Tibial nerve (tissue), 4 donors: ENCODE data around the gene ANKRD18B.
"Not testable (repeated sequence)": the region's sequence is repeated elsewhere in the genome, so short reads cannot be mapped to it uniquely, and the experiment has no call there.

Experiments
- EP300 ChIP-seq, 2 donors: sonication (generic); formaldehyde crosslinking; IDR thresholded peaks; one replicate each; pipeline ENCODE4 v1.6.1; 2017; ENCODE audit warnings: antibody characterized with exemption in 2 of 2, mild to moderate bottlenecking in 1 of 2
- POLR2A ChIP-seq, 2 donors: fragments of 450-650 bp; IDR thresholded peaks; one replicate each; pipeline ENCODE4 v1.6.1; 2017; ENCODE audit warnings: antibody characterized with exemption in 2 of 2, mild to moderate bottlenecking in 2 of 2, moderate library complexity in 2 of 2
- TF ChIP-seq, protein P1 (sequence below), 5 experiments: fragments of 200-600 bp in 3 of 5; fragments of 450-650 bp in 2 of 5; sonication (generic) in 3 of 5; IDR thresholded peaks; one replicate each; pipeline ENCODE4 v1.5.1; 2016 to 2019; ENCODE audit warnings: antibody characterized with exemption in 5 of 5, mild to moderate bottlenecking in 3 of 5, moderate library complexity in 2 of 5

DNA sequence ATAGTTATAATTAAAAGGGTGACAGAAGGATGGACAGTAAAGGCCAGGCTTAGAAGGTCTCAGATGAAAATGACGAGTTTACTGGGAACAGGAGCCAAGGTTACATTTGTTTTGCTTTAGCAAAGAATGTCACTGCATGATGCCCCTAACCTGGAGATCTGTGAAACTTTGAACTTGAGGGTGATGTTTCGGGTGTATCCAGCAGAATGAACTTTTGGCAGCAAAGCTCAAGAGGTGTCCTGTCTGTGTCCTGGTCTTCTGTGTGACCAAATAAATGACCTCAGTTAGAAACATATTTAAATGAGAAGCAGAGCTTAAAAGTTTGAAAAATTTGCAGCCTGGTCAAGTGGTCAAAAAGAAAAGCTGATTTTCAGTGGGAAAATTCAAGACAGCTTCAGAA lies 64.8 kb downstream of the ANKRD18B start:
- TF ChIP-seq, protein P1, sequence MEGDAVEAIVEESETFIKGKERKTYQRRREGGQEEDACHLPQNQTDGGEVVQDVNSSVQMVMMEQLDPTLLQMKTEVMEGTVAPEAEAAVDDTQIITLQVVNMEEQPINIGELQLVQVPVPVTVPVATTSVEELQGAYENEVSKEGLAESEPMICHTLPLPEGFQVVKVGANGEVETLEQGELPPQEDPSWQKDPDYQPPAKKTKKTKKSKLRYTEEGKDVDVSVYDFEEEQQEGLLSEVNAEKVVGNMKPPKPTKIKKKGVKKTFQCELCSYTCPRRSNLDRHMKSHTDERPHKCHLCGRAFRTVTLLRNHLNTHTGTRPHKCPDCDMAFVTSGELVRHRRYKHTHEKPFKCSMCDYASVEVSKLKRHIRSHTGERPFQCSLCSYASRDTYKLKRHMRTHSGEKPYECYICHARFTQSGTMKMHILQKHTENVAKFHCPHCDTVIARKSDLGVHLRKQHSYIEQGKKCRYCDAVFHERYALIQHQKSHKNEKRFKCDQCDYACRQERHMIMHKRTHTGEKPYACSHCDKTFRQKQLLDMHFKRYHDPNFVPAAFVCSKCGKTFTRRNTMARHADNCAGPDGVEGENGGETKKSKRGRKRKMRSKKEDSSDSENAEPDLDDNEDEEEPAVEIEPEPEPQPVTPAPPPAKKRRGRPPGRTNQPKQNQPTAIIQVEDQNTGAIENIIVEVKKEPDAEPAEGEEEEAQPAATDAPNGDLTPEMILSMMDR (IDR thresholded peaks at IDR 0.05) = not testable (repeated sequence)
- not testable (repeated sequence) for TF ChIP-seq POLR2A, EP300 (IDR thresholded peaks at IDR 0.05)
